Skeletal muscle satellite cell (primary cell): ENCODE results near the gene CCDC102A.
A peak's percentile ranks its signal among the peaks of the same experiment; 100 is the strongest.

ENCODE experiments used
- H3K27me3 ChIP-seq: 2 replicates; pipeline ENCODE4 v1.7.0; 2013; ENCODE audit warnings: low read length; ENCODE audit not compliant: control insufficient read depth, insufficient read depth
- H3K36me3 ChIP-seq: 2 replicates; pipeline ENCODE4 v1.7.0; 2013; ENCODE audit warnings: mild to moderate bottlenecking, control low read depth, low read length; ENCODE audit not compliant: insufficient read depth
- H3K4me1 ChIP-seq: 2 replicates; pipeline ENCODE4 v1.7.0; 2013; ENCODE audit warnings: low read length; ENCODE audit not compliant: control insufficient read depth, insufficient read depth
- H3K4me2 ChIP-seq: 2 replicates; pipeline ENCODE4 v1.7.0; 2013; ENCODE audit warnings: mild to moderate bottlenecking, low read length
- H3K4me3 ChIP-seq: 2 replicates; pipeline ENCODE4 v1.7.0; 2013; ENCODE audit warnings: low read length
- H3K9ac ChIP-seq: 2 replicates; pipeline ENCODE4 v1.7.0; 2013; ENCODE audit warnings: mild to moderate bottlenecking, low read depth, low read length, moderate library complexity
- H3K9me3 ChIP-seq: replicated peaks from 2 replicates; pipeline ENCODE4 v1.7.0; 2013; ENCODE audit warnings: mild to moderate bottlenecking, control low read depth, low read length

The CCDC102A gene

GRCh38 chr16:57469917-57470470 lies 66.4 kb downstream of the CCDC102A start:
- Histone ChIP-seq H3K9ac (no peak overlapping the region), H3K4me3 (no peak overlapping the region), H3K36me3 (peaks cover 88% of the 10 kb centered on the region), H3K27me3 (no peaks in the 10 kb centered on the region), H3K4me1 (peaks cover 5% of the 10 kb centered on the region), H3K4me2 (no peak overlapping the region), H3K9me3 (no peaks in the 10 kb centered on the region)

- no peak overlapping the region for H3K4me2 ChIP-seq
- H3K4me3 ChIP-seq: no peak overlapping the region
- H3K9me3 ChIP-seq: no peaks in the 10 kb centered on the region
- no peaks in the 10 kb centered on the region for H3K27me3 ChIP-seq
- peaks cover 8% of the 10 kb centered on the region for H3K4me1 ChIP-seq
- peaks cover 88% of the 10 kb centered on the region for H3K36me3 ChIP-seq
- H3K9ac ChIP-seq: no peak overlapping the region
Observed at GRCh38 chr16:57469046-57469445, 67.3 kb downstream of the CCDC102A start.

DNA sequence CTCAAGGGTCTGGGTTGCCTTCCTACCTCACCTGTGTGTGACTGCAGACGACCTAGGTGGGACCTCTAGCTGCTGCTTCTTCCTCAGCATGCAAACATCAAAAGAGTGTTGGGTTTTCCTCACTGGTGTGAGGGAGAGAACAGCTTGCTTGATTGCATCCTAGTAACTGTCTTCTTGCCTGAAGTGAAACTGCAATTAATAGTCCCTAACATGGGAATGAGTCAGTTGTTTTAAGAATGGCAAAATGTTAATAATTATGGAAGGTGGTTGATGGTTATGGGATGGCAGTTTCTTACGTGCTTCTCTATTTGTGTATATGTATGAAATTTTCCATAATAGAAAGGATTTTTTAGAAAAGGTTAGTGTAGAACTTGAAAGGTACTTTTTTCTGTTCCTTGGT lies 68.0 kb downstream of the CCDC102A start:
- no peak overlapping the region for H3K4me2 ChIP-seq
- H3K4me3 ChIP-seq: no peak overlapping the region
- no peaks in the 10 kb centered on the region for H3K27me3 ChIP-seq
- no peaks in the 10 kb centered on the region for H3K9me3 ChIP-seq
- H3K4me1 ChIP-seq: peaks cover 15% of the 10 kb centered on the region
- H3K36me3 ChIP-seq: peaks cover 81% of the 10 kb centered on the region
- no peak overlapping the region for H3K9ac ChIP-seq

GRCh38 chr16:57464523-57464922 lies 71.8 kb downstream of the CCDC102A start:
- Histone ChIP-seq H3K36me3 (peaks cover 57% of the 10 kb centered on the region), H3K9ac (no peak overlapping the region), H3K4me1 (peaks cover 13% of the 10 kb centered on the region), H3K4me2 (no peak overlapping the region), H3K4me3 (no peak overlapping the region), H3K9me3 (no peaks in the 10 kb centered on the region), H3K27me3 (no peaks in the 10 kb centered on the region)

- Histone ChIP-seq H3K9me3 (no peaks in the 10 kb centered on the region), H3K36me3 (peaks cover 54% of the 10 kb centered on the region), H3K4me1 (peaks cover 13% of the 10 kb centered on the region), H3K4me3 (peak overlapping the region; percentile 95), H3K27me3 (no peaks in the 10 kb centered on the region), H3K4me2 (peak overlapping the region; percentile 85), H3K9ac (peak overlapping the region; percentile 91)
Observed at GRCh38 chr16:57462978-57463362, 73.4 kb downstream of the CCDC102A start.

GRCh38 chr16:57462209-57462977 lies 74.0 kb downstream of the CCDC102A start, which contains the start of gene POLR2C:
Gene POLR2C (plus strand): TSS chr16:57462679. CDS start chr16:57462725, 46 bp downstream.
- H3K4me1 ChIP-seq: peaks cover 13% of the 10 kb centered on the region
- H3K4me2 ChIP-seq: peak within 1 kb of the TSS; percentile 85
- H3K9ac ChIP-seq: peak within 1 kb of the TSS; percentile 91
- H3K9me3 ChIP-seq: no peaks in the 10 kb centered on the region
- no peaks in the 10 kb centered on the region for H3K27me3 ChIP-seq
- peaks cover 54% of the 10 kb centered on the region for H3K36me3 ChIP-seq
- H3K4me3 ChIP-seq: peak within 1 kb of the TSS; percentile 95
